GM19238 (cell line): ENCODE measurements around the gene AMOTL1.
A peak's percentile ranks its signal among the peaks of the same experiment; 100 is the strongest.

ENCODE experiments used
- DNase-seq: peaks from one replicate; pipeline ENCODE4 v3.0.0; 2011; ENCODE audit warnings: low spot score; ENCODE audit not compliant: insufficient read length

AMOTL1 gene

GRCh38 chr11:94742665-94743064 lies 25.5 kb upstream of the AMOTL1 start:
- no peak for DNase-seq

DNA sequence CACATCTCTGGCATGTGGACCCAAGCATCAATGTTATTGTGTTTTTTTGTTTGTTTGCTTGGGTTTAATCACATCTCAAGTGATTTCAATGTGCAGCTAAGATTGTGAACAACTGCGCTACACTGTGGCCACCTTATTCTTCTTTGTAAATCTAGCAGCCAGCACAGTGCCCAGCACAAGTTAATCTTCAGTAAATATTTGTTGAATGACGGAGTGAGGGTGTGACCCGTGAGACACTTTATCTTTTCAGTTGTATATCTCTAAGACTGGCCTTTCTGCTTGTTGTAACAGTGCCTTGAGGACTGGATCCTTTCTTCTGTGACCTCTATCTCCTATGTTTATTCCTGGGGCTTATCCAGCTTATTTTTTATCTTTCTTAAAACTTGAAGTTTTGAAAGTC lies 21.4 kb upstream of the AMOTL1 start:
- no peak for DNase-seq

DNA sequence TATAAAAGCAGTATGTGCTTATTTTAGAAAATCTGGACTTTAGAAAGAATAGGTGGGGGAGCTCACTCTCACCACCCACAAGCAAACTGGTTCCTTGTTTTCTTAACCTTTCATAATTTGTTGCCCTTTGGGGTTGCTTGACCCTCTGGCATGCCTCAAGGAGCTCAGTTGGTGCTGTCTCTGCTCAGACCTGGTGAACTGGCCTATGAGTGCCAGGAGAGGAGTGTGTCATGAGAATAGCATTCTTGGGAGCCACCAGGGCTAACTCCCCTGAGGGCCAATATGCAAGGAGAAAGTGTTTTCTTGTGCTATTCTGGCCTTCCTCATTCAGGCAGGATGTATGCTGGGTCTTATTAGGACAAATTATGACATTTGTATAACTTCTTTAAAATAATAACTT lies 21.0 kb upstream of the AMOTL1 start:
- no peak for DNase-seq

GRCh38 chr11:94747601-94748041 lies 20.5 kb upstream of the AMOTL1 start:
- DNase-seq: no peak

DNA sequence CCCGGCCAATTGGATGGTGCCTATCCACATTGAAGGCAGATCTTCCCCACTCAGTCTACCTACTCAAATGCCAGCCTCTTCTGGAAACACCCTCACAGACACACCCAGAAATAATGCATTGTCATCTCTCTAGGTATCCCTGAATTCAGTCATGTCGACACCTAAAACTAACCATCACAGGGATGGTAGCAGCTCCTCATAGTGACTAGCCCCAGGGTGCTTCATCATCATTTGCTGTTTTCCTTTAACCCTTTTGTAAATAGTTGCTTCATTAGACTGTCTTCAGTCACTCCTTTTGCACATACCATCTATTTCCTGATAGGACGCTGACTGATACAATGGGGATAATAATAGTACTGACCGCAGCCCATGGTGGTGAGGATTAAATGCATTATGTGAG lies 18.8 kb upstream of the AMOTL1 start:
- DNase-seq: no peak

GRCh38 chr11:94750319-94751217 lies 17.6 kb upstream of the AMOTL1 start:
- no peak for DNase-seq

- no peak for DNase-seq
Measured at GRCh38 chr11:94751218-94751609, 16.9 kb upstream of the AMOTL1 start.

DNA sequence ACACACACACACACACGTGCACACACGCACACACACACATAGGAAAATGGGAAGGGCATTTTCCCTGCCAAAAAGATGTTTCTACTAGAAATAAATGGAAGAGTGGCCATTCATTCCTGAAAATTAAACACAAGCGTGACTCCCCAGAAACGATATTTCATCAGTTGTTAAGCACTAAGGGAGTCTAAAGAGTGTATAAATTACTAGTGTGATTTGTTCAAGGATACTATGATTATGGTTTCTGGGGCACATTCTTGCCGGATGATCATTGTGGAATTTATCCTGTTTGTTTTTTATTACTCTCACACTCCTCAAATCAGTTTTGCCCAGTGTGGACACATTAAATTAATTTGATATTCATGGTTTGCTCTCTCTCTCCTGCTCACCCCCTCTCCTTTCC lies 16.4 kb upstream of the AMOTL1 start:
- DNase-seq: no peak

DNA sequence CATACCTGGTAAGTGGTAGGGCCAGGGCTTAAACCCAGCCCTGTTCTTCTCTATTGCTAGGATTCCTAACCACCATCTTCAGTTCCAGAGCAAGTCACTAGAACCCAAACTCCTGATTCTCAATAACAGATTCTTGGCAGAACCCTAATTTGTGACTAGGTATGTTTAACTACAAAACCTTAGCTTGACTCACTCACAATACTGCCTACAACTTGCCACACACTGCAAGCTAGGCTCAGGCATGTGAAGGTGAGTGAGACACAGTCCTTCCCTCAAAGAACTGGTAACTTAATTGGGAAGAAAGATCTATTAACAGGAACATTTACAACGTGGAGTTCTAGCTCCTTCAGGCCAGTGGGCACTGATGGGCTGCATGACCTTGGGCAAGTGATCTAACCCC lies 14.5 kb upstream of the AMOTL1 start:
- DNase-seq: no peak

GRCh38 chr11:94754335-94754734 lies 13.8 kb upstream of the AMOTL1 start:
- no peak for DNase-seq

GRCh38 chr11:94754819-94755218 lies 13.3 kb upstream of the AMOTL1 start:
- DNase-seq: no peak

- DNase-seq: no peak
Measured at GRCh38 chr11:94755494-94755893, 12.7 kb upstream of the AMOTL1 start.

- peak; percentile 12 for DNase-seq
Measured at GRCh38 chr11:94757037-94757735, 11.0 kb upstream of the AMOTL1 start.

DNA sequence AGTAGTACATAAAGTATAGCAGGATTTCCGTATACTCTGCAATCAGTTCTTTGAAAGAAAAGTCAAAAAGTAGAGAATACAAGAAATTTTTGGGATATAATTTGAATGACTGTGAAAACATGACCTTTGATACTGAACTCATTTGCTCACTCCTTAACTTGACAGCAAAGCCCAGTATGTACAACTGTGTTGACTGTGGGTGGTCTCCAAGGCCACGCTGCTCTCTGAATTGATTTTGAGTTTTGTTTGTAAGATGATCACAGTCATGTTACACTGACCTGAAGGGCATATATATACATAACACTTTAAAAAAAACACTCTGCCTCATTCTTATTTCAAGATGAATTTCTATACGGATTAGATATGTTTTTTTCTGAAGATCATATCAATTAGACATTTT lies 9.5 kb upstream of the AMOTL1 start:
- DNase-seq: no peak

- no peak for DNase-seq
Measured at GRCh38 chr11:94759522-94759921, 8.6 kb upstream of the AMOTL1 start.

DNA sequence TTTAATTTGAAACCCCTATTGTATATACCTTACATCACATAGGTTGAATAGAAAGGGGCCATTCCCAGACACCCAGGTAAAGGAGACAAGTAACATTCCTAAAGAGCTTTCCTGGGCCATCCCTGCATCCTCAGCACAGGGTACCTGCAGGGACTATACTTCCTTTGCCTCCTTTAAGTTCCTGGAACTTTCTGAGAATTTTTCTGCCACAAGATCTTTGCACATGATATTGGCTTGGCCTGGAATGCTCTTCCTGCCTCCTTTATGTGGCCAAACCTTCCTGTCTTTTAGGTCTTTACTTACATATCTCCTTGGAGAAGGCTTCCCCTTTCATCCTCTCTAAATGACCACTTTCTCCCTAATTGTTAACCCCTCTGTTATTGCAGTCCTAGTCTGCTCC lies 7.9 kb upstream of the AMOTL1 start:
- no peak for DNase-seq

GRCh38 chr11:94762208-94762607 lies 5.9 kb upstream of the AMOTL1 start:
- DNase-seq: no peak

DNA sequence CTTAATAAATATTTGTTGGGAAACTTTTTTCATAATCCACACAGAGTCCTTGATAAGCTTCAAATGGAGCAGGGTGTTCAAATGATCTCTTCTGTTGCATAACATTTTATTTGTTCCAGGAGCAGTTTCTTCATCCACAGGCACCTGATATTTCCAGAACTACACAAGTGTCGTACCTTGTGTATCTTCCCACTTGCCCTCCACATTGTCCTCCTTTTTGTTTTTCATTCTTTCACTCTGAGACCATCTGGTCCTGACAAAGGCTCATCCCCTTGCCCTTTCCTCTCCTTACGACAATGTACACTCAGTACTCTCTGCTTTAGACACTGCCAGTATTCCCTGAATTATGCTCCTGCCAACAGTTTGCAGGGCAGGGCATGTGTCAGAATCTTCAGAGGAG lies 5.2 kb upstream of the AMOTL1 start:
- no peak for DNase-seq

DNA sequence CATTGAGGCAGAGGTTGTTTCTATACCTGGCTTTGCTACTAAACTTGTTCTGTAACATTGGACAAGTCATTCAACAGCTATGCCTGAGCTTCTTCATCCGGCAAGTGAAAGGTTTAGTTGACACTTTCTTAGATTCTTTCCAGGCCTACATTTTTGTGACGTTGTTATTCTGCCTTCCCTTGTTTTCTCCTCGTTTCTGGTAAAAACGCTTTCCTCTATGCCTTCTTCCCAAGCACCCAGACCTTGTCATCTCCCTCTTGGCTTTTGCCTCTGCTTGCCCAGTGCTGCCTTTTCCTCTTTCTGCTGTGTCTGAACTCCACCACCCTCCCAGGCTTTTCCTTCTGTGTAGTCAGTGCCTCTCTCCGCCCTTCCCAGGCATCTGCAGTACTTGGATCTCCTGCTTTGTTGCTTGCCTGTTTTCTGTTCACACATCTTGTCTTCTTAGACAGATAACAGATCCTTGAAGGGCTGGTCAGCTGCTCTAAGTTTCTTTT lies 1.4 kb upstream of the AMOTL1 start:
- DNase-seq: no peak

DNA sequence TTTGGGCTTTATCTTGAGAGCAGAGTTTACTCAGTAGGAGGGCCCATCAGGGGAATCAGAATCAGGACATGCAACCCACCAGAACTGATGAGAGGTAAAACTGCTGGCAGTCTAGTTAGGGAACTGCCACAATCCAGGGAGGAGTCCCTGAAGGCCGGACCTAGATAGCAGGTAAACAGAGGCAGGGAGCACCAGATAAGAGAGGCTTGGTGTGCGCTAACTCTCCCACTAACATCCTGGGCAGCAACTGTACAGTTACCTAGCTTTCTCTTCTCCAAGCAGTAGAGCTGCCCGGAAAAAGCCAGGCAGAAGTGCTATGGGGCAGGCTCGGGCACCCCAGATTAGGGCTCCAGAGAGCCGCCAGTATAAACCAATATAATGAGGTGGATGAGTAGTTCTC lies 865 bp upstream of the AMOTL1 start:
- no peak for DNase-seq

DNA sequence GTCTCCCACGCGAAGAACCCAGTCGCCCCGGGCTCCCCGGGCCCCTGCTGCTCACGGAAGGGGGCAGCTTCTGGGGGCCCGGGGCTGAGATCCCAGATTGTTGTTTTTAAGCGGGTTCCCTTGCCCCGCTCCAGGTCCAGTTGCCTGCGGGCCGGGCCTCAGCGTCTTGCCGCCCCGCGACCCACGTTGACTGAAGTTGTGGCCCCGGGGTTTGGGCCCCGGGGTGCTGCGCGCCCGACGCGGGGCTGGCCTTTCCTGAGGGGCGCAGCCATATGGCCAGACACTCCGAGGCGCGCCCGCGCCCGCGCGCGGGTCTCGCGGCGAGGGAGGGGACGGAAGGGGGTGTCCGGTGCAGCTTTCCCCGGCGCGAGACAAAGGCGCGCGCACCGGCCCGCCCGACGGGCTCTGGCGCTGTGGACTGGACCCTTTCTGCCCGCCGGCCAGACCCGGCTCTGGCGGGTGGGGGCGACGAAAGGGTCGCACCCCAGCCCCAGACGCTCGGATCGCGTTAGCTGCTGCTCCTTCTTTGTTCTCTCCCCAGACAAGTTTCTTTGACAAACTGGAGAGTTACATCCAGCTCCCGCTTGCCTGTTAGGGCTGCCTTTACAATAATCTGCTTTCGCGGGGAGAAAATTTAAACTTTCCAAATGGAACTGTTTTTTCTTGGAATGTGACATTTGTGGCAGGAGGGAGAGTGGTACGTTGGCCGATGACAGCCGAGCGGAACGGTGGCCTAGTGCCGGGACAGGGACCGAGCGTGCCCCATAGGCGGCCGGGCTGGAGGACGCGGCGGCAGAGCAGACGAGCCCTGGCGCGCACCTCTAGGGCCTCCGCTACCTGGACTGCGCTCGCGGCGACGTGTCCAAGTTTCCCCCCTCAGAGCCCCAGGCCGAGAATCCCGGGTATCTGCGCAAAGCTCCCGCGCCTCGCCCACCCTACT lies 716 bp downstream of the AMOTL1 start:
- DNase-seq: peak; percentile 18

DNA sequence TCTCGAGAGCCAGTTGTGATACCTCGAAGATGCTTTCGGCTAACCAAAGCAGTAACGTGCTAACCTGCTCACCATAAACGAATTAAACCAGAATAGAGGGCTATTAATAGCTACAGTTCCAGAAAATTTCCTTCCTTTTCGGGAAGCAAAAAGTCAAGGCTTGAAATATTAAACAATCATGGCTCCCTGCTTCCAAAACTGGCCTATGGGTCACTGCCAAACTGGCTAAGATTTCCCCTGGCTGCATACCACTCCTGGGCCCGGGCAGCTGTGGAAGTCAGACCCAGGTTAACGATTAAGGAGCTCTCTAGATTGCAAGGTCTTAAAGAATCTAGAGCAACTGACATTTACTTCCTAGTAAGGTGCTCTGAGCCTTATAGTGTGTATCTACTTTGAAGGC lies 1.7 kb downstream of the AMOTL1 start:
- DNase-seq: no peak
